Fibroblast of skin of back (primary cell): ENCODE results near the gene CD74.
"Not testable (repeated sequence)": the region's sequence is repeated elsewhere in the genome, so short reads cannot be mapped to it uniquely, and the experiment has no call there.

Experiments
- DNase-seq: peaks from one replicate; pipeline ENCODE4 v3.0.0-alpha.2; 2013

Gene CD74

DNA sequence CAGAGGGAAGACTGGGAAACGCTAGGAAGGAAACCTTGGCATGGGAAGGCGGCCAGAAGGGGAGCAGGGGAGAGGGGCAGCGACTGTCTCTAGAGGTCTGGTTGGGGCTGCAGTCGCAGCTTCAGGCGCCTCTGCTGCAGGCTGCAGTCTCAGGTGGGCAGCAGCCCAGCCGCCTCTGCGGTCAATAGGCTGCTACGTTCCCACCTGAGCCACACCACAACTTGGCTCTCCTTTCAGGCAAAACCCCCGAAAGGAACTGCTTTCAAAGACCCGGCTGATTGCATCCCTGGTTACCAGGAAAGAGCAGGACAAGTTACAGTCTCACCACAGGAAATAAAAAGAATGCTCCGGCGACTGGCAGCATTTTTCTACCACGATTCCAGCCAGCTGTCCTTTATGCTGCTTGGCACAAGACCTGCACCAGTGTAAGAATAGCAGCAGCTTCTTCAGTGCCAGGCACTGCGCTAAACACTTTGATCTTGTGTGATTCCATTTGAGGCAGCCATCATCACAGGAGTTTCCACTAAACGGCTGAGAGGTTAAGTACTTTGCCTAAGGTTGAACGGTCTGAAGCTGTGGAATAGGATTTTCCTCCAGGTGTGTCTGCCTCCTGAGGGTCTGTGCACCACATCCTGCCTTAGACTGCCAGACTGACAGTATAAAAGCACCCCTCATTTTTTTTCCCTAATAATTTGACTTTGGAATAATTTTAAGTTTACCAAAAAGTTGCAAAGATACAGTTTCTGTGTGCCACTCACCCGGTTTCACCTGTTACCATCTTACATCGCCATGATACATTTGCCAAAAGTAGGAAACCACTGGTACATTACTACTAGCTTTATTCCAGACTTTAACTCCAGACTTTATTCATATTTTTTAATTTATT, 29.3 kb upstream of the CD74 start:
- DNase-seq = no peak

DNA sequence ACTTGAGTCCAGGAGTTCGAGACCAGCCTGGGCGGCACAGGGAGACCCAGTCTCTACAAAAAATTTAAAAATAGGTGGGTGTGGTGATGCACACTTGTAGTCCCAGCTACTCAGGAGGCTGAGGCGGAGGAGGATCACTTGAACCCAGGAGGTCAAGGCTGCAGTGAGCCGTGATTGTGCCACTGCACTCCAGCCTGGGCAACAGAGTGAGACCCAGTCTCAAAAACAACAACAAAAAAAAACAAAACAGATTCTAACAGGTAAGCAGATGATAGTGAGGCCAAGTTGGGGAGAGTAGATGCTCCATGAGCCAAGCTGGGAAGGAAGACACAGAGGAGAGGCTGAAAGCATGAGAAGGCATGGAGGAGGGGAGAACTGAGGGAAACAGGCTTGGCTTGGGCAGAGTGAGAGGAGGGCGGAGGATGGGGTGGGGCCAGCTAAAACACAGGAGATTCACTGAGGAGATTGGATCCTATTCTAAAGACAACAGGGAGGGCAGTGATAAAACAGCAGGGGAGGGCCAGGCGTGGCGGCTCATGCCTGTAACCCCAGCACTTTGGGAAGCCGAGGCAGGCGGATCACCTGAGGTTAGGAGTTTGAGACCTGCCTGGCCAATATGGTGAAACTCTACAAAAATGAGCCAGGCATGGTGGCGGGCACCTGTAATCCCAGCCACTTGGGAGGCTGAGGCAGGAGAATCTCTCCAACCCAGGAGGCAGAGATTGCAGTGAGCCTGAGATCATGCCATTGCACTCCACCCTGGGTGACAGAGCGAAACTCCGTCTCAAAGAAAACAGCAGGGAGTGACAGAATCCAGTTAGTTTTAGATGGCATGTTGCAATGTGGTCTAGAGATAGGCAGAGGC, 28.5 kb upstream of the CD74 start:
- DNase-seq = no peak

DNA sequence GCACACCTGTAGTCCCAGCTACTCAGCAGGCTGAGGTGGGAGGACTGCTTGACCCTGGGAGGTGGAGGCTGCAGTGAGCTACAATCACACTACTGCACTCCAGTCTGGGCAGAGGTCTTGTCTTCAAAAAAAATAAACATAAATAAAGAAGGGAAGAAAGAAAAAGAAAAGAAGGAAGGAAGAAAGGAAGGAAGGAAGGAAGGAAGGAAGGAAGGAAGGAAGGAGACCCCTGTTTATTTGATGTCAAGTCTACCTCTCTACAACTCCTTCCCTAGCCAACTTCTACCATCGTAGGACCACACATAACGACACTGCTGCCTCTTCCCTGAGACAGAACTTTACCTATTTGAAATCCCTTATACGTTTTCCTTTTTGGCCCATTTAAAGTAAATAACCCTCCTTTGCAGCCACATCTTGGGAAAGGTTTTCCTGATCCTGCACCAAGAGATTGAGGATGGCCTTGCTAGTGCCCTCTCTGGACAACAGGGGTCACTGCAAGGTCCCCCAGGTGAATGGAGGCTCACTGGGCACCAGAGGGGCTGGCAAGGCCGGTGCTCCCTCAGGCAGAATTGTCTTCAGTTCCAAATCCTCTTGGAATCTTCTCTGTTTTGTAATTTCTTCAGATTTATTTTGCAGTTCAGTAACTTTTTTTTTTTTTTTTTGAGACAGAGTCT, 26.3 kb upstream of the CD74 start:
- peak; percentile 35 for DNase-seq

DNA sequence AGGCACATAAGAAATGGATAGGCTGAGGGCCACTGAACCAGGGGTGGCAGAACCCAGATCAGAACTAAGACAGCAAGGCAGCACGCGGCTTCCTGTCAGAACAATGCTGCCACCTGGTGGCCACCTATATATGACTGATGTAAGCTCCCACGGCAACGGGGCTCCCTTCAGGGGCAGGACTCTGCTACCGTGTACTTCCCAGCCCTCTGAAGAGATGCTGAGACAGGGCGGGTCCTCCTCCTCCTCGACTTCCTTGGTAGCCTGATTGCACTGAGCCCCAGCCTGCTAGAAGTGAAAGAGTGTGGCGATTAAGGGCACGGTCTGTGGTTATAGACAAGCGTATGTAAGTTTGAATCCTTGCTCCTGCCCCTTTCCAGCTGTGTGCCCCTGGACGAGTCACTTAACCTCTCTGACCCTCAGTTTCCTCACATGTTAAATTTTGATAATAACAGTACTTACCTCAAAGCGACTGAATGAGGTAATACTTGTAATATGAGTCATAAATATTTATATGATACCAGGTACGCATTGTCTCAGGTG, 23.5 kb upstream of the CD74 start:
- peak; percentile 75 for DNase-seq

DNA sequence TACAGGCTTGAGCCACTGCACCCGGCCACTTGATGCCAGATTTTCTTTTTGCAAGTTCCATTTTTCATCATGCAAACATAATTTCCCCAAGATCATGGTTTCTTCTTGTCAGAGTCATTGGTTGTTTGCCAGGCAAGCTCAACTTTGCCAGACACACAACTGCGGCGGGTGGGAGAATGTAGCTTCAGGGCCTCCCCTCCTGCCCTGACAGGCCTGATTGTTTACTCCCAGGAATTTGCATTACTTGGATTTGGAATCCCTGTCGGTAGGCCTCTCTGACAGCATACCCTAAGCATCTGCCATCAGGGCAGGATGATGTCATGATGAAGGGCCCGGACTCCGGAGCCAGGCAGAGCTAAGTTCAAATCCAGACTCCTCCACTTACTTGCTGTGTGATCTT, 21.8 kb upstream of the CD74 start:
- peak; percentile 67 for DNase-seq

DNA sequence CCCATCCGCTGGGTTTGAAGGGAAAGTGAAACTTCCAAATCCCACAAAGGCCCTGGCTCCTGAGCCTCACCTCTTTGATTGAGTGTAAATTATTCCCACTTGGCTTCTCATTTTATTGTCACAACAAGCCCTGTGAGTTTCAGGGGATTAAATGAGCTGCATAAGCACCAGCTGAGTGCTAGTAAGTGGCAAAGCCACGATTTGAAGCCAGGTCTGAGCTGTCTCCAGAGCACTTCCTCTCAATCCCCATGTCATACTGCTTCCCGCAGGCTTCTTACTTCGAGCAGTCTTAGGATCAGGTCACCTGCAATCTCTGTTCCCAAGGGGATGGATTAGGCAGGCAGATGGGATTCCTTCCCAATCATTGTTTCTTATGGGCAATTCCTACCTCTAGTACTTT, 18.9 kb upstream of the CD74 start:
- DNase-seq = no peak

DNA sequence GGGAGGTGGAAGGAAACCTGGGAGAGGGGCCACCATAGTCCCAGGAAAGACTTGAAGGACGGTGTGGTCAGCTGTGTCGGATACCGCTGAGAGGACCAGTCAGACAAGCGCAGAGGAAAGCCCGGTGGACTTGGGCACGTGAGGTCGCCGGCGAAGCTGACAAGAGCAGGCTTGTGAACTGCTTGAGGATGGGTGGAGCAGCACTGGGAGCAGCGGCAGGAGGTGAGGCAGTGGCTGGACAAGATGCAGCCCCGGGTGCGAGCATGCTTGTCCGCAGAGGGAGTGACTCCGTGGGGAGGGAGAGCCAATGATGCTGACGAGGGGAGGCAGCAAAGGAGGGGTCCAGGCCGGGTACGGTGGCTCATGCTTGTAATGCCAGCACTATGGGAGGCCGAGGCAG, 18.3 kb upstream of the CD74 start:
- DNase-seq = no peak

DNA sequence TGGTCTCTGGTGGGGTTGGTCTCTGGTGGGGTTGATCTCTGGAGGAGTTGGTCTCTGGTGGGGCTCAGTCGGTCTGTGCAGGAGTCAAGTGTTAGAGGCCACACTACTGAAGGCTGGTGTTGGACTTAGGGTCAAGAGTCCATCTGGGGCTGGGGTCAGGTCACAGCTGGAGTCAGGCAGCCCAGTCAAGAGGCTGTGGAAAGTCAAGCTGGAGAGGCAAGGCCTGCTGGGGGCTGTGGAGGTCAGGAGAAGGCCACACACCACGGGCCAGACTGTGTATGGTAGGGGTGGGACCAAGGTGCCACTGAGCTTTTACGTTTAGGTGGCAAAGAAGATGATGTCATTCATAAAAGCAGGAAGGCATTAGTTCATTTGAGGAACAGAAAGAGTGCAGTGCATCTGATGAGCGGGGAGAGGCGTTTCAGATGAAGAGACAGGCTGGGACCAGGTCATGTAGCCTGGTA, 16.7 kb upstream of the CD74 start:
- DNase-seq = no peak

DNA sequence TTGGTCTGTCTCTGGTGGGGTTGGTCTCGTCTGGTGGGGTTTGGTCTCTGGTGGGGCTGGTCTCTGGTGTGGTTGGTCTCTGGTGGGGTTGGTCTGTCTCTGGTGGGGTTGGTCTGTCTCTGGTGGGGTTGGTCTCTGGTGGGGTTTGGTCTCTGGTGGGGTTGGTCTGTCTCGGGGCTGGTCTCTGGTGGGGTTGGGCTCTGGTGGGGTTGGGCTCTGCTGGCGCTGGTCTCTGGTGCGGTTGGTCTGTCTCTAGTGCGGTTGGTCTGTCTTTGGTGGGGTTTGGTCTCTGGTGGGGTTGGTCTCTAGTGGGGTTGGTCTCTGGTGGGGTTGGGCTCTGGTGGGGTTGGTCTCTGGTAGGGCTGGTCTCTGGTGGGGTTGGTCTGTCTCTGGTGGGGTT, 16.3 kb upstream of the CD74 start:
- DNase-seq = no peak

DNA sequence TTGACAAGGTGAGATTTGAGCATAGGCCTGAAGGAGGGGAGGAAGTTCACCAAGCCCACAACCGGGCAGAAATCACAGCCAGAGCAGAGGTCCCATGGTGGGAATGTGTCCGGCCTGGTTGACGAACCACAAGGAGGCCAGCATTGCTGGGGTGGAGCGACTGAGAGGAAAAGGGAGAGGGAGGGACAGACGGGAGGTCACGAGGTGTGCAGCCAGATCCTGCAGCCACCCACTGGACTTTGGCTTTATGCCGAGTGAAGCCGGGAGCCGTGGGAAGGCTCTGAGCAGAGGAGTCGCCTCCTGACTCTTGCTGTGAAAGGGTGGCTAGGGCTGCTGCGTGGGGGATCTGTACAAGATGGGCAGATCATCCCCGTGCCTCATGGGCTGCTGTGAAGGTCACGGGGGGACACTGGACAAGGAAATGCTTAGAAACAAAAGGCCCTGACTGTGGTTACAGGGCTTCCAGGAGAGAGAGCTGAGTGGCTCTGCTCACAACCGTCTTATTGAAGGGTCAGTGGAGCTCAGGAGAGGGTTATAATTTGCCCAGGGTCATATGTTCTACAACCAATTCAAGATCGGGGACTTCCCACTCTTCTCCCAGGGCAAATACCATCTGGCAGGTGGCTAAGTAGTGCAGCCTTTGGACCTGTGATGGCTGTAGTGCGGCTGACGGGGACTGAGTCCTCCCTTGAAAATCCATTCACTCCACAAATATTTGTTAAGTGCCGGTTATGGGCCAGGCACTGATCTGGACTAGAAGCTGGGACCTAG, 15.6 kb upstream of the CD74 start:
- DNase-seq = no peak

DNA sequence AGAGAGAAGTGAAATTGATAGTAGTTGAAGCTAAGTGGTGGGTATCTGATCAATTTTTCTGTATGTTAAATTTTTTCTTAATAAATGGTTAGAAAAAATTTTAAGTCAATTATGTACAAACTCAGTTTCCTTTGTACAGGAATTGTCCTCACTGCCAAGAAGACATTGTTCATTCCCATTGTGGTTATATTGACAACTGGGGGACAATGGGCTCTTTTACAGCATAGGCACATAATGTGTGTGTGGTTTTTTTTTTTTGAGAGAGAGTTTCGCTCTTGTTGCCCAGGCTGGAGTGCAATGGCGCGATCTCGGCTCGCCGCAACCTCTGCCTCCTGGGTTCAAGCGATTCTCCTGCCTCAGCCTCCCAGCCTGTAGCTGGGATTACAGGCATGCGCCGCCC, 13.5 kb upstream of the CD74 start:
- DNase-seq = not testable (repeated sequence)

DNA sequence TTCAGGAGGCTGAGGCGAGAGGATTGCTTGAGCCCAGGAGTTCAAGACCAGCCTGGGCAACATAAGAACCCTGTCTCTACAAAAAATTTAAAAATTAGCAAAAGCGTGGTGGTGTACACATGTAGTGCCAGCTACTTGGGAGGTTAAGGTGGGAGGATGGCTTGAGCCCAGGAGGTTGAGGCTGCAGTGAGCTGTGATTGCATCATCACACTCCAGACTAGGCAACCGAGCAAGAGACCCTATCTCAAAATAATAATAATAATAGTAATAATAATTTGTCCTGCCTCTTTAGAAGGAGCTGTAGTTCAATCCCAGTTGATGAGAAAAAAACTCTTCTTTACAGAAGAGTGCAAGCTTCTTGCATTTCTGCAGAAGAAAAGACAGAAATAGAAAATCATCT, 10.0 kb upstream of the CD74 start:
- DNase-seq = no peak

DNA sequence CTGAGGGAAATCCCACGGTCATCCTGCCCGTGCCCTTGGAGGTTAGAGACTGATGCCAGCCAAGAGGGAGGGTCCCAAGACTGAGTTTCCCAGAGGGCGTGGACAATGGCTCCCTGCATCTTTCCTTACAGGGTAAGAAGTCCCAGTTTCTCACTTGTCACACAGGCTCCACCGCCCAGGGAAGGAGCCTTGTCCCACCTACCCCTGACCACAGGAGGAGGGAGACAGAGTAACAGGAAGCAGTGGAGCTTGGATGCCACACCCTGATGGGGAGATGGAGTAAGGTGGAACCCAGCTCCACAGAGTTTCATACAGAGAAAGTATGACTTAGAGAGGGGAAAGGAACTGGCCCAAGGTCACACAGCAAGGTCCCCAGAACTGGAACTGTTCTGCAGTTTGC, 9.4 kb upstream of the CD74 start:
- no peak for DNase-seq

DNA sequence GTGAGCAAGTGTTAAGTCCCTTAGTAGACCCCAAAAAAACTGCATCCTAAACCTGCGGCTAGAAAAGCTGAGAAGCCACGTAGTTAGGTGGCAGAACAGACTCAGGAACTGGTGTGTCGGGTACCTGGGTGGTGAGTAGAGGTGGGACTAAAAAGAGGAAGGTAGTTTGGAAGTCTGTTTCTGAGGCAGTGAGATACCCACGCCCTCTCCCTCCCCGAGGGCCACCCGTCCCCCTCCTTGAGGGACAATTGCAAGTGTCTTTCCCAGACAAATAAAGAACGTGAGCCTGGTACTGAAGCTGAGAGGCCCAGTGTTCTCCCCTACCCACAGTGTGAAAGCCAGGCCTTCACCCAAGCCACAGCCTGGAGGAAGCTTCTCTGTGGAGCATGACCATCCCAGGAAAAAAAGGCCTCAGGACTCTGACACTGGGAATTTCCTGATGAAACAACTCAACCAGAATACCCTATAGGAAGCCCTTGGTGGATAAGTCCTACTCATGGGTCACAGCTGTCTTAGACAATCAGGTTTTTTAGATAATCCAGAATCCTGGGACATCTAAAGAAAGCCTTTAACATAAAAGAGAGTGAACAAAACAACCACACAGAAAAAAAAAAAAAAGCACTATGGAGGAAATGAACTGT, 7.0 kb upstream of the CD74 start:
- no peak for DNase-seq

DNA sequence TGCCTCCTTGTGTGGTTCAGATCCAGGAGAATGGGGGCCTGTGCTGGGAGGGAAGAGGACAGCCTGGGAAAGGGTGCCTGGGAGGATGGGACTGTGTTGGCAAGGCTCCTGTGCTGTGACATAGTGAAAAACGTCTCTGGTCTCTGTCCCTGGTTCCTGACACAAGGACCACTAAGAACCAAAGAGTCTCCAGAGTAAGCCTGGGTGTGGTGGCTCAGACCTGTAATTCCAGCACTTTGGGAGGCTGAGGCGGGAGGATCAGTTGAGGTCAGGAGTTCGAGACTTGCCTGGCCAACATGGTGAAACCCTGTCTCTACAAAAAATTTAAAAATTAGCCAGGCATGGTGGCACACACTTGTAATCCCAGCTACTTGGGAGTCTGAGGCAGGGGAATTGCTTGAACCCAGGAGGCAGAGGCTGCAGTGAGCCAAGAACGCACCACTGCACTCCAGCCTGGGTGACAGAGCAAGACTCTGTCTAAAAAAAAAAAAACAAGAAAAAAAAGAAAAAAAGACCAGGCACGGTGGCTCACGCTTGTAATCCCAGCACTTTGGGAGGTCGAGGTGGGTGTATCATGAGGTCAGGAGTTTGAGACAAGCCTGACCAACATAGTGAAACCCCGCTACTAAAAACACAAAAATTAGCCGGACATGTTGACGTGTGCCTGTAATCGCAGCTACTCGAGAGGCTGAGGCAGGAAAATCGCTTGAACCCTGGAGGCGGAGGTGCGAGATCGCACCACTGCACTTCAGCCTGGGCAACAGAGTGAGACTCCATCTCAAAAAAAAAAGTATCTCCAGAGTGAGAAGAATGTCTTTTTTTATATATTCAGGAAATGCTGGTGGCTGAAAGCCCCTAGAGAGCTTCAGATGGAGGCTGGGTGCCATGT, 1.4 kb upstream of the CD74 start:
- not testable (repeated sequence) for DNase-seq

DNA sequence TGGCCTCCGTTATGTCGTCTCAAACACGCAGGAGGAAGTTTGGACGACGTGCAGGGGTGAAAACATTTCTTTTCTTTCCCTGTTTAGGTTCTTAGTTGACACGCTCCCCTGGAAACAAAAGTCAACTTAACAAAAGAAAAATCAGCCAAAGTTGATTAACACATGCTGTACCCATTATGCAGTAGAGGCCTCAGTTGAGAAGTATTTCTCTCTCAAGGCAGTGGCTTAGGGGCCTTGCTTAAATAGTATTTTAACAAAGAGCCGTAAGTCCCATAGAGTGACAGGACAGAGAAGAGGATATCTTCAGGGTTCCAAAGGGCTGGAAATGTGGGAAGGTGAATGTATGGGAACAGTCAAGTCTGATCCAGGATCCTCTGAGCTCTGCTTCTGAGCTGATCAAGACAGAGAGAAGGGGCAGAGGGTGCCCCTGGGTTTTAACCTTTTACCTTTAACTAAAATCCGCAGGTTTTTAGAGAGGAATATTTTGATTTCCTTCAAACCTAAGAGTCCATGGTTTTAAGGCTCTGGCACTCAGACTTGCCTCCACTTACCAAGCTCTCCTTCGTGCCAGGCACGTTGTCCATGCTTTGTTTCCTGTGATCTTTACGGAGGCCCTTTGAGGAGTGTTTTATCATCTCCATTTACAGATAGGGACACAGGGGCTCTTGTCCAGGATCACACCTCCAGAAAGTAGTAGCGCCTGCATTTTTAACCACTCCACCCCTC, 629 bp upstream of the CD74 start:
- DNase-seq = no peak

DNA sequence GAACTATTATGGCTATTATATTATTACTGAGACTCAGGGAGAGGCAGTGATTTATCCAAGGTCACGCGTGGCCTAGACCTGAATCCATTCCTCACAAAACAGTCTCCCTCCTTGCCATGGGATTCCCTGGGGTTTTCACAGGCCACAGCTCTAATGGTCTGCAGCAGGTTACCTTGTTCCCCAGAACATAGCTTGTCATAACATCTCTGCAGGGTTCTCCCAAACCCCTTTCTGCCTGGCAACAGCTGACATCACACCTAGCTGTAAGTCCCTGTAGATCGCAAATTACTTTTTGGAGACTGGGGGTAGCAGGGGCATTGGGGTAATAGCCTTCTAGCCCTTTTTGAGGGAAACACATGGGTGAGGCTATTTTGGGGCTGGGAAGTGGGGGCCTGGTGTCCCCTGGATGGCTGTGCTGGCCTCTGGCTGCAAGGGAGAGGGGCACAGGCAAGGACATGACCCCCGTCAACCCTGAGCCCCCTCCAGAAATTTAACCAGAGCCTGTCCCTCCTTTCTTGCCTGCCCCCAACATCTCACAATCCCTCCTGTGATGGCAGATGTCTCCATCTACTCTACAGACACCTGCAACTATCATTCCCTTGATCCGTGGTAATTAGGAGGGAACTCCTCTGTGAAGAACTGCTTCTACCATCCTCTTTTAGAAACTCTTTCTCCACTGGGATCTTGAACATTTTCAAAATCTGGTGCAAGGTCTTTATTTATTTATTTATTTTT, 1.3 kb downstream of the CD74 start:
- no peak for DNase-seq

DNA sequence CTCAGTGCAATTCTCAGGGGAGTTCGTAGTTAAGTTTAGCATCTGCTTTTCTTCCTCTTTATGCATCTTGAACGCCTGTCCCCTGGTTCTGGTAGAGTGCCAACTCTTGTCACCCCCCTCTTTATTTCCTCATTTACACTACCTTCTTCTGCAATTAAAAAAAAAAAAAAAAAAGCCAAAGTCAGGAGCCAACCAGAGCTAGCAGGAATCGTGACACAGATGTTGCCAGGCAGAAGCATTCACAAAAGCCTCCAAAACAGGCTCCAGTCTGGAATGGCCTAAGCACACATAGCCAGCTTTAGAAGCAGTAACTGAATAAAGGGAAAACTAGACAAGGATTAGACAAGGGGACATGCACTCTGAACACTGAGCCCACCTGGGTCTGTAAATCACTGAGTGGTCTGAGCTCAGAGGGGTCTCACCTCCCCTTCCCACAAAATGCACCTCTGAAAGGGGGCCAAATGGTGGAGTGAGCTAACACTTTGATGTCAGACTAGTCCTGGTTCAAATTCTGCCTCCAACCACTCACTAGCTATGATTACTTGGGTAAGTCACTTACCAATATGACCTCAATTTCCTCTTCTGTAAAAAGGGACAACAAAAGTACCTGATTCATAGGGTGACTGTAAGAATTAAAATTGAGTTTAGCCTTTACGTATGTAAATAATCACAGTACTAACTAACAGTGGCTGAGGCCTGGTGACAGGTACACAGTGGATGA, 2.0 kb downstream of the CD74 start:
- peak; percentile 64 for DNase-seq
